GM12878 (cell line): Measurements from ENCODE around the gene DAB2IP. TPM values are rescaled to one million over a fixed set of nuclear protein-coding genes. Genes with fewer than 3 reads are reported as not detected.

Experiments
- ATAC-seq: fragments of 200-7000 bp; cut with Tn5 transposase; 3 replicates; pipeline ENCODE4 v1.9.1; 2020; ENCODE audit warnings: mild to moderate bottlenecking, moderate library complexity
- BruUV-seq: library from RNA; stranded (reverse); fragments of 400-500 nt; replicated peaks from 2 replicates; lab custom pipeline; 2021; lab: Mats Ljungman, UMichigan
- CTCF ChIA-PET: fragments of 300-600 bp; sonication (Branson Sonifier 250); formaldehyde crosslinking; extraction: SDS; loops from one replicate; lab custom pipeline; 2021; ENCODE audit warnings: inconsistent platforms; lab: Yijun Ruan, JAX
- POLR2A ChIA-PET: fragments of 350-600 bp; formaldehyde crosslinking; extraction: SDS; loops from one replicate; lab custom pipeline; 2021; ENCODE audit warnings: inconsistent platforms; lab: Charles Lee
- RAD21 ChIA-PET: fragments of 300-600 bp; sonication (Branson Sonifier 250); formaldehyde crosslinking; loops from one replicate; lab custom pipeline; 2023; ENCODE audit warnings: antibody characterized with exemption; ENCODE audit not compliant: unreplicated experiment; lab: Charles Lee
- SMC1A ChIA-PET: fragments of 300-600 bp; sonication (Branson Sonifier 250); formaldehyde crosslinking; loops from one replicate; lab custom pipeline; 2023; ENCODE audit not compliant: unreplicated experiment, uncharacterized antibody; lab: Charles Lee
- DNase-seq: peaks from one replicate; pipeline ENCODE4 v3.0.0-alpha.2; 2011; ENCODE audit warnings: low read depth, low spot score
- FAIRE-seq: peaks from 3 replicates; lab custom pipeline; 2011; peaks lifted over from hg19 to GRCh38; lab: Jason Lieb, UNC
- H2AFZ ChIP-seq: 2 replicates; pipeline ENCODE4 v1.6.0; 2011; ENCODE audit warnings: low read depth, low read length, control low read depth; ENCODE audit not compliant: control insufficient read depth
- H3K27ac ChIP-seq: 2 replicates; pipeline ENCODE4 v1.5.1; 2011; ENCODE audit warnings: control low read depth; ENCODE audit not compliant: control insufficient read depth, insufficient read depth
- H3K27me3 ChIP-seq, 2 experiments: replicated peaks in 1 of 2; 2 replicates each; pipeline versions ENCODE4 v1.6.0 to v1.6.1; 2011; ENCODE audit warnings: low read length in 1 of 2; ENCODE audit not compliant: control insufficient read depth in 2 of 2, insufficient read depth in 2 of 2
- H3K36me3 ChIP-seq, 2 experiments: 2 replicates each; pipeline ENCODE4 v1.5.1; 2011; ENCODE audit warnings: low read length in 1 of 2; ENCODE audit not compliant: control insufficient read depth in 2 of 2, insufficient read depth in 2 of 2
- H3K4me1 ChIP-seq: 2 replicates; pipeline ENCODE4 v1.6.1; 2011; ENCODE audit warnings: mild to moderate bottlenecking, low read length, moderate library complexity, mixed read lengths; ENCODE audit not compliant: control insufficient read depth, insufficient read depth
- H3K4me2 ChIP-seq: 2 replicates; pipeline ENCODE4 v1.6.0; 2011; ENCODE audit warnings: control low read depth; ENCODE audit not compliant: control insufficient read depth, insufficient read depth
- H3K4me3 ChIP-seq: fragments of 200-600 bp; sonication (generic); 2 replicates; pipeline ENCODE4 v1.5.1; 2016
- H3K79me2 ChIP-seq: 2 replicates; pipeline ENCODE4 v1.6.0; 2011; ENCODE audit warnings: low read length; ENCODE audit not compliant: control insufficient read depth, insufficient read depth
- H3K9ac ChIP-seq: 2 replicates; pipeline ENCODE4 v1.8.0; 2011; ENCODE audit warnings: low read length, control low read depth, mixed read lengths; ENCODE audit not compliant: control insufficient read depth, insufficient read depth
- H3K9me3 ChIP-seq: replicated peaks from 3 replicates; pipeline ENCODE4 v1.5.1; 2011; ENCODE audit warnings: mild to moderate bottlenecking, low read length; ENCODE audit not compliant: control insufficient read depth, insufficient read depth
- H4K20me1 ChIP-seq: 2 replicates; pipeline ENCODE4 v1.6.0; 2011; ENCODE audit not compliant: control insufficient read depth, insufficient read depth
- ATF3 ChIP-seq: IDR thresholded peaks from 2 replicates; pipeline ENCODE4 v1.6.1; 2011; ENCODE audit warnings: low read depth, mild to moderate bottlenecking, low read length, moderate library complexity, borderline replicate concordance; ENCODE audit errors: extremely low read depth
- CBFB ChIP-seq: IDR thresholded peaks from 2 replicates; pipeline ENCODE4 v1.6.1; 2016; ENCODE audit warnings: antibody characterized with exemption, low read depth
- EGR1 ChIP-seq, 2 experiments: IDR thresholded peaks; 1 replicate in 1 of 2; 2 replicates in 1 of 2; pipeline ENCODE4 v1.6.1; 2011 to 2012; ENCODE audit warnings: low read depth in 2 of 2, low read length in 2 of 2, borderline replicate concordance in 1 of 2, mild to moderate bottlenecking in 1 of 2, moderate library complexity in 1 of 2
- POLR2AphosphoS2 ChIP-seq: IDR thresholded peaks from 2 replicates; pipeline ENCODE4 v1.6.1; 2011; ENCODE audit warnings: low read depth, mild to moderate bottlenecking, low read length, improper control_type of control experiment, moderate library complexity
- RCOR1 ChIP-seq: conservative IDR thresholded peaks from 2 replicates; pipeline ENCODE4 v1.6.1; 2012; ENCODE audit warnings: low read depth, low read length, improper control_type of control experiment
- RUNX3 ChIP-seq: IDR thresholded peaks from 2 replicates; pipeline ENCODE4 v1.6.1; 2012; ENCODE audit warnings: low read length, inconsistent platforms
- SKIL ChIP-seq: fragments of 450-650 bp; IDR thresholded peaks from 2 replicates; pipeline ENCODE4 v1.6.1; 2017; ENCODE audit warnings: mild to moderate bottlenecking, low read depth, inconsistent platforms; ENCODE audit not compliant: poor library complexity, severe bottlenecking
- SMAD5 ChIP-seq: IDR thresholded peaks from 2 replicates; pipeline ENCODE4 v1.6.1; 2016; ENCODE audit warnings: antibody characterized with exemption, low read depth
- SRF ChIP-seq, 2 experiments: IDR thresholded peaks; 2 replicates each; pipeline ENCODE4 v1.6.1; 2011; ENCODE audit warnings: low read depth in 2 of 2, low read length in 2 of 2, mild to moderate bottlenecking in 1 of 2, moderate library complexity in 1 of 2
- TBL1XR1 ChIP-seq: IDR thresholded peaks from 2 replicates; pipeline ENCODE4 v1.6.1; 2012; ENCODE audit warnings: low read depth, low read length, improper control_type of control experiment
- ZBTB4 ChIP-seq: fragments of 450-650 bp; formaldehyde crosslinking; IDR thresholded peaks from 2 replicates; pipeline ENCODE4 v1.4.0; 2022; ENCODE audit warnings: mild to moderate bottlenecking, moderate library complexity
- ZNF274 ChIP-seq: IDR thresholded peaks from one replicate; pipeline ENCODE4 v1.8.0; 2011; ENCODE audit not compliant: insufficient read length, insufficient read depth
- WGBS: methylation state at CpG from one replicate; pipeline ENCODE4 v1.1.6; 2016; ENCODE audit warnings: low lambda C conversion rate; ENCODE audit not compliant: insufficient replicate concordance, insufficient coverage; ENCODE audit errors: missing lambda C conversion rate; 5-methylcytosine and 5-hydroxymethylcytosine counted together
- in situ Hi-C: fragments of 300-500 bp; cut with MboI; formaldehyde crosslinking; loops from 9 replicates; pipeline ENCODE4 v1.14.3; 2018; ENCODE audit warnings: mixed read lengths
- intact Hi-C: fragments of 100-400 bp; cut with micrococcal nuclease; formaldehyde crosslinking; loops from one replicate; pipeline ENCODE4 v1.14.2; 2022; ENCODE audit not compliant: unreplicated experiment
- polyA plus RNA-seq, 11 experiments: library from polyadenylated mRNA; depleted of rRNA in 4 of 11; unstranded in 6 of 11; stranded (reverse) in 5 of 11; fragments of >200 nt; fragmentation: Nextera tagmentation in 4 of 11; fragmentation: Illumina TruSeq in 1 of 11; extraction: Ambion mirVana in 4 of 11; extraction: Trizol in 1 of 11; gene quantifications; 1 replicate in 1 of 11; 2 replicates in 10 of 11; pipeline versions ENCODE4 v1.2.1 to v1.2.3, GENCODE V29; 2011 to 2016; ENCODE audit warnings: inconsistent platforms in 2 of 11, missing spikeins in 2 of 11, low read depth in 1 of 11
- total RNA-seq, 4 experiments: library from RNA; depleted of rRNA in 3 of 4; stranded (reverse); fragments of >200 nt in 3 of 4; fragmentation: Illumina TruSeq in 1 of 4; extraction: Trizol in 1 of 4; gene quantifications; 2 replicates each; pipeline versions ENCODE4 v1.2.1 to v1.2.3, GENCODE V29; 2013 to 2021

The DAB2IP gene
- total and polyA plus RNA-seq, 10 of the 15 experiments (the other 5 are each of a cell fraction or from before 2014, with no cell fraction given) = 0.03 to 0.38 (median 0.14) TPM; not detected in 6

- ChIA-PET CTCF (no interaction called here), SMC1A (no interaction called here), POLR2A (no interaction called here), RAD21 (no interaction called here)
- no peak for FAIRE-seq
- no peaks in the 10 kb centered on the region for H3K9me3 ChIP-seq
- no peaks in the 10 kb centered on the region; a peak in 1 of 4 replicates for H3K27me3 ChIP-seq
- no peaks in the 10 kb centered on the region for H3K79me2 ChIP-seq
- in situ Hi-C loops = no loop called here
- ATAC-seq = no peak
- H3K4me1 ChIP-seq = no peaks in the 10 kb centered on the region
- TF ChIP-seq TBL1XR1 (no peak), POLR2AphosphoS2 (no peak), CBFB (no peak), ZBTB4 (no peak), RCOR1 (no peak), SKIL (no peak), SRF (IDR thresholded peaks at IDR 0.05; ENCODE audit: low read depth in 2 of 2, low read length in 2 of 2) (no peak), ZNF274 (no peak), EGR1 (IDR thresholded peaks at IDR 0.05; ENCODE audit: borderline replicate concordance in 1 of 2, low read depth in 2 of 2, low read length in 2 of 2) (no peak), SMAD5 (no peak), ATF3 (no peak), RUNX3 (no peak)
- DNase-seq = no peak
- no peaks in the 10 kb centered on the region for H4K20me1 ChIP-seq
- intact Hi-C loops = no loop called here
- H3K4me3 ChIP-seq = no peak overlapping the region
- H3K27ac ChIP-seq = no peak overlapping the region
- no peak overlapping the region for H3K9ac ChIP-seq
- no TSS peak for BruUV-seq
- no peak overlapping the region for H3K4me2 ChIP-seq
- WGBS = 75% methylated on average over 13 of the region's 13 CpGs
- H2AFZ ChIP-seq = no peak overlapping the region
- no peaks in the 10 kb centered on the region for H3K36me3 ChIP-seq
These were observed 172.2 kb downstream of the DAB2IP start for GRCh38 chr9:121823451-121824169.
